ENCODE data around the gene F11R. TPM values are rescaled to one million over a fixed set of nuclear protein-coding genes. Genes with fewer than 3 reads are reported as not detected.

Gene F11R
- total RNA-seq = 0.66 and 2.1 TPM in 2 replicates
- 0.50 and 1.5 TPM in 2 replicates for polyA plus RNA-seq
- polyA plus RNA-seq (2012) = 0.16 and 0.25 TPM in 2 replicates
- polyA minus RNA-seq (ENCODE audit: low replicate concordance) = 0.33 TPM in 1 of 2 replicates, not detected in the other

DNA sequence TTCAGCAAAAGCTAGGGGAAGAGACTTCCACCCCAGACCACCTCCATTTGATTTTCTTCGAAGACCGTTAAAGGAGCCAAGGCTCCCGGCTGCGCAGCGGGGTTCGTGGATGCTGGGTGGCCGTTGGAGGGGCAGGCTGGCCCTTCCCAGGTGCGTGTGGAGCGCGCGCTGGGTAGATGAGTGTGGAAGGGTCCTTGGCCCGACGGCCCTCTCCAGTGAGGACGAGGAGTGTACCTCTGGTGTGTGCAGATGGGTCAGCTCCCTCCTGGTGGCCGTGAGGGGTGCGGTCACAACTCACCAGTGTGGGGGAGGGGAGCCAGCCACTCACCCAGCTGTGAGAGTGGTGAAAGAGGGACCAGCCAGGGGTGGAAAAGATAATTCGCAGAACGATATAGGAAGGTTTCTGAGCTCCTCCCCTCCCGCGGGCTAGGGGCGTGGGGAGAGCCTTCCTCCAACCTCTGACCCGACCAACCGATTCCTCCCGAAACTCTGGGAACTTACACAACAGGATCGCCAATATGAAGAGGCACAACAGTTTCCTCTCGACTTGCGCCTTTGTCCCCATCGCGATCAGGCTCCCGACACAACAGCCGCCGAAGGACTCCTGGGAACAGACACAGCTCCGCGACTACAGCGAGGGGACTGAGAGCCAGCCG, at the start of gene F11R:
F11R (minus strand) TSS at position 644 of the 656 bp plus-strand sequence; CDS start at position 565, 79 bp downstream.
- Histone ChIP-seq H3K4me2 (ENCODE audit: extremely low read depth, insufficient read depth, low read length) (peak within 1 kb of the TSS; percentile 88), H3K36me3 (ENCODE audit: control insufficient read depth, insufficient read depth, low read length) (no peaks in the 10 kb centered on the region), H3K9me3 (ENCODE audit: control insufficient read depth, insufficient read depth, low read depth, low read length) (no peaks in the 10 kb centered on the region), H3K4me3 (replicated peaks in 1 of 4; ENCODE audit: control extremely low read depth in 1 of 4, insufficient read depth in 1 of 4, low read depth in 3 of 4, low read length in 4 of 4) (peak within 1 kb of the TSS in 3 of 4 experiments; percentile 27 to 59 (median 53)), H3K9ac (ENCODE audit: insufficient read depth, low read length) (peak within 1 kb of the TSS; percentile 10), H4K20me1 (ENCODE audit: control insufficient read depth, extremely low read depth, insufficient read depth, low read length) (no peaks in the 10 kb centered on the region), H3K27me3 (ENCODE audit: control insufficient read depth, insufficient read depth, low read length) (peaks cover 26% of the 10 kb centered on the region), H3K27ac (ENCODE audit: insufficient read depth, low read length) (no peak within 1 kb of the TSS), H3K4me1 (ENCODE audit: control insufficient read depth, extremely low read depth, insufficient read depth, low read length) (peaks cover 6% of the 10 kb centered on the region), H3K79me2 (ENCODE audit: control insufficient read depth, insufficient read depth, low read length) (no peaks in the 10 kb centered on the region), H2AFZ (ENCODE audit: low read length) (peak within 1 kb of the TSS; percentile 20)
- no peak for DNase-seq (ENCODE audit: low read depth in 2 of 2)
- peak; percentile 70 for TF ChIP-seq EZH2 (IDR thresholded peaks at IDR 0.05; ENCODE audit: low read length, missing control alignments)
- TF ChIP-seq, protein P1, sequence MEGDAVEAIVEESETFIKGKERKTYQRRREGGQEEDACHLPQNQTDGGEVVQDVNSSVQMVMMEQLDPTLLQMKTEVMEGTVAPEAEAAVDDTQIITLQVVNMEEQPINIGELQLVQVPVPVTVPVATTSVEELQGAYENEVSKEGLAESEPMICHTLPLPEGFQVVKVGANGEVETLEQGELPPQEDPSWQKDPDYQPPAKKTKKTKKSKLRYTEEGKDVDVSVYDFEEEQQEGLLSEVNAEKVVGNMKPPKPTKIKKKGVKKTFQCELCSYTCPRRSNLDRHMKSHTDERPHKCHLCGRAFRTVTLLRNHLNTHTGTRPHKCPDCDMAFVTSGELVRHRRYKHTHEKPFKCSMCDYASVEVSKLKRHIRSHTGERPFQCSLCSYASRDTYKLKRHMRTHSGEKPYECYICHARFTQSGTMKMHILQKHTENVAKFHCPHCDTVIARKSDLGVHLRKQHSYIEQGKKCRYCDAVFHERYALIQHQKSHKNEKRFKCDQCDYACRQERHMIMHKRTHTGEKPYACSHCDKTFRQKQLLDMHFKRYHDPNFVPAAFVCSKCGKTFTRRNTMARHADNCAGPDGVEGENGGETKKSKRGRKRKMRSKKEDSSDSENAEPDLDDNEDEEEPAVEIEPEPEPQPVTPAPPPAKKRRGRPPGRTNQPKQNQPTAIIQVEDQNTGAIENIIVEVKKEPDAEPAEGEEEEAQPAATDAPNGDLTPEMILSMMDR (conservative IDR thresholded peaks at IDR 0.05 in 1 of 2, IDR thresholded peaks at IDR 0.05 in 1 of 2; ENCODE audit: low read depth in 1 of 2, low read length in 2 of 2) = peak in 1 of 2 donors; percentile 5

DNA sequence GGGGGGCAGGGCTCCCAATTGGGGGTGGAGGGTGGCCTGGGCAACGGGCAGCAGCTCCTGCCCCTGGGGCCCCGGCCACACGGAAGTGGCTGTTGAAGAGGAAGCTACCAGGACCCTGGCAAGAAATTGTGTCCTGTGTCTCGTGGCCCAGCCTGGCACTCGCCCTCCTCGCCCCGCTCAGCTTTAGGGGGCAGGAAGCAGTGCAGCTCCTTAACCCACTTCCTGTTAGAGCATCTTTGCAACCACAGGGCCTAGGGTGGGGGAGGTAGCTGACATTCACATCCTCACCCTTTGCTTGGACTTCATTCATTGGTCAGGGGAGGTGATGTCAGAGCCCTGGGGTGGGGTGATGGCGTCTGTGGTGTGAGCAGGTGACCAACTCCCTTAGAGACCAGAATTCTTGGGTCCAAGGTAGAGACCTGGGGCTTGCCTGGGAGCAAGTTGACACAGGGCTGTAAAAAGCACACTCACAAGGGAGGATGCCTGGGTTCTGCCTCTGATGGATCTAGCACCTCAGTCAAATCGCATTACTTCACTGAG, 48.8 kb upstream of the F11R start, which contains the start of gene ARHGAP30:
ARHGAP30 (minus strand) TSS at position 161 of the 540 bp plus-strand sequence. CDS start 267 bp downstream, outside the sequence.
- no peaks in the 10 kb centered on the region for H3K9me3 ChIP-seq (ENCODE audit: control insufficient read depth, insufficient read depth, low read depth, low read length)
- no peak within 1 kb of the TSS for H3K27ac ChIP-seq (ENCODE audit: insufficient read depth, low read length)
- no peaks in the 10 kb centered on the region for H3K79me2 ChIP-seq (ENCODE audit: control insufficient read depth, insufficient read depth, low read length)
- peaks cover 4% of the 10 kb centered on the region for H3K27me3 ChIP-seq (ENCODE audit: control insufficient read depth, insufficient read depth, low read length)
- TF ChIP-seq, protein P1 (conservative IDR thresholded peaks at IDR 0.05 in 1 of 2, IDR thresholded peaks at IDR 0.05 in 1 of 2; ENCODE audit: low read depth in 1 of 2, low read length in 2 of 2) = no peak
- no peak for TF ChIP-seq EZH2 (IDR thresholded peaks at IDR 0.05; ENCODE audit: low read length, missing control alignments)
- no peaks in the 10 kb centered on the region for H3K4me1 ChIP-seq (ENCODE audit: control insufficient read depth, extremely low read depth, insufficient read depth, low read length)
- no peak within 1 kb of the TSS for H3K4me3 ChIP-seq (replicated peaks in 1 of 4; ENCODE audit: control extremely low read depth in 1 of 4, insufficient read depth in 1 of 4, low read depth in 3 of 4, low read length in 4 of 4)
- DNase-seq (ENCODE audit: low read depth in 2 of 2) = no peak
- no peak within 1 kb of the TSS for H2AFZ ChIP-seq (ENCODE audit: low read length)
- H4K20me1 ChIP-seq (ENCODE audit: control insufficient read depth, extremely low read depth, insufficient read depth, low read length) = no peaks in the 10 kb centered on the region
- no peak within 1 kb of the TSS for H3K4me2 ChIP-seq (ENCODE audit: extremely low read depth, insufficient read depth, low read length)
- H3K36me3 ChIP-seq (ENCODE audit: control insufficient read depth, insufficient read depth, low read length) = no peaks in the 10 kb centered on the region
- no peak within 1 kb of the TSS for H3K9ac ChIP-seq (ENCODE audit: insufficient read depth, low read length)

DNA sequence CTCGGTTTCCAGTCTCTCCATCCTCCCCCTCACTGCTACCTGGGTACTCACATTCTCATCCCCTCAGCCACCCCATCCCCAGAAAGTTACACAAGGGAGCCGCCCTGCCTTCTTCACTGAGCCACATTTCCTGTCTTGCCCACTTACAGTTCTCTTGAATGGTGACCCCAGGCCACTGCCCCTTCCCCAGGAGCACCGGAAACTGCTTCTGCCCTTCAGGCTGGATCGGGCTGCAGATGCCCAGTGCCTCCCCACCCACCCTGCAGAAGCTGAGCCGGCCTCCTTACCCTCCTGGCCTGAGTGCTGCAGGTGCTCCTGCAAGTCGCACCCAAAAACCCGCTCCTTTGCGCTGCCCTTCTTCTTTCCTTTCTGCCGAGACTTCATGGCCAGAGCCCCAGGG, 48.3 kb upstream of the F11R start:
- H3K4me2 ChIP-seq (ENCODE audit: extremely low read depth, insufficient read depth, low read length) = no peak overlapping the region
- no peak overlapping the region for H2AFZ ChIP-seq (ENCODE audit: low read length)
- H3K9ac ChIP-seq (ENCODE audit: insufficient read depth, low read length) = no peak overlapping the region
- H3K4me1 ChIP-seq (ENCODE audit: control insufficient read depth, extremely low read depth, insufficient read depth, low read length) = no peaks in the 10 kb centered on the region
- TF ChIP-seq, protein P1 (conservative IDR thresholded peaks at IDR 0.05 in 1 of 2, IDR thresholded peaks at IDR 0.05 in 1 of 2; ENCODE audit: low read depth in 1 of 2, low read length in 2 of 2) = no peak
- no peak for TF ChIP-seq EZH2 (IDR thresholded peaks at IDR 0.05; ENCODE audit: low read length, missing control alignments)
- H3K4me3 ChIP-seq (replicated peaks in 1 of 4; ENCODE audit: control extremely low read depth in 1 of 4, insufficient read depth in 1 of 4, low read depth in 3 of 4, low read length in 4 of 4) = no peak overlapping the region
- H3K27ac ChIP-seq (ENCODE audit: insufficient read depth, low read length) = no peak overlapping the region
- H3K9me3 ChIP-seq (ENCODE audit: control insufficient read depth, insufficient read depth, low read depth, low read length) = no peaks in the 10 kb centered on the region
- peaks cover 4% of the 10 kb centered on the region for H3K27me3 ChIP-seq (ENCODE audit: control insufficient read depth, insufficient read depth, low read length)
- H3K79me2 ChIP-seq (ENCODE audit: control insufficient read depth, insufficient read depth, low read length) = no peaks in the 10 kb centered on the region
- no peaks in the 10 kb centered on the region for H4K20me1 ChIP-seq (ENCODE audit: control insufficient read depth, extremely low read depth, insufficient read depth, low read length)
- no peaks in the 10 kb centered on the region for H3K36me3 ChIP-seq (ENCODE audit: control insufficient read depth, insufficient read depth, low read length)
- DNase-seq (ENCODE audit: low read depth in 2 of 2) = no peak

Data from fibroblast of lung (primary cell).